ENCODE measurements around the gene KIF20A.
"Not testable (repeated sequence)": the region's sequence is repeated elsewhere in the genome, so short reads cannot be mapped to it uniquely, and the experiment has no call there.

KIF20A gene

GRCh38 chr5:138188626-138189025 is 9.7 kb downstream of the KIF20A start:
- DNase-seq, result no peak

GRCh38 chr5:138192826-138193225 is 13.9 kb downstream of the KIF20A start:
- no peak for DNase-seq

GRCh38 chr5:138193859-138194258 is 14.9 kb downstream of the KIF20A start:
- not testable (repeated sequence) for DNase-seq

GRCh38 chr5:138210985-138211384 is 32.1 kb downstream of the KIF20A start:
- no peak for DNase-seq

- no peak for DNase-seq
Observed at GRCh38 chr5:138212828-138213160, 33.9 kb downstream of the KIF20A start.

GRCh38 chr5:138213161-138214029 is 34.5 kb downstream of the KIF20A start, which contains the start of gene CDC23:
TSS of gene CDC23 (minus strand) at chr5:138213323. CDS start at chr5:138213312, 11 bp downstream.
- DNase-seq, result peak; percentile 88

GRCh38 chr5:138216799-138217198 is 37.9 kb downstream of the KIF20A start:
- DNase-seq, result no peak

- no peak for DNase-seq
Observed at GRCh38 chr5:138223532-138223931, 44.6 kb downstream of the KIF20A start.

- DNase-seq, result no peak
Observed at GRCh38 chr5:138224712-138225111, 45.8 kb downstream of the KIF20A start.

GRCh38 chr5:138226910-138227309 is 48.0 kb downstream of the KIF20A start:
- DNase-seq, result no peak

GRCh38 chr5:138229387-138229786 is 50.5 kb downstream of the KIF20A start:
- no peak for DNase-seq

GRCh38 chr5:138230261-138230660 is 51.3 kb downstream of the KIF20A start:
- no peak for DNase-seq

GRCh38 chr5:138230981-138231589 is 52.2 kb downstream of the KIF20A start:
- no peak for DNase-seq

- no peak for DNase-seq
Observed at GRCh38 chr5:138233280-138233679, 54.4 kb downstream of the KIF20A start.

GRCh38 chr5:138234651-138235050 is 55.7 kb downstream of the KIF20A start:
- no peak for DNase-seq

Data from stimulated activated naive CD4-positive, alpha-beta T cell treated with Interleukin-2 at 50 U/mL for 16 hours (primary cell).